Ovary (tissue), 9 donors: Measurements from ENCODE around the gene SLC16A4. TPM values are rescaled to one million over a fixed set of nuclear protein-coding genes. Genes with fewer than 3 reads are reported as not detected.

Experiments used
- DNase-seq, 5 donors: peaks; one replicate each; pipeline ENCODE4 v3.0.0-alpha.2; 2019 to 2020
- H3K27ac ChIP-seq, 2 donors: fragments of 200-600 bp; one replicate each; pipeline versions ENCODE4 v1.5.1 to v1.8.0; 2019 to 2022
- H3K27me3 ChIP-seq: fragments of 200-600 bp; one replicate; pipeline ENCODE4 v1.8.0; 2022
- H3K36me3 ChIP-seq: fragments of 200-600 bp; sonication (generic); one replicate; pipeline ENCODE4 v1.5.1; 2019
- H3K4me1 ChIP-seq: one replicate; pipeline ENCODE4 v1.8.1; 2013; ENCODE audit warnings: mild to moderate bottlenecking, moderate library complexity; ENCODE audit not compliant: insufficient read depth
- H3K4me3 ChIP-seq: fragments of 200-600 bp; sonication (generic); one replicate; pipeline ENCODE4 v1.5.1; 2017
- H3K9me3 ChIP-seq, 2 donors: fragments of 200-600 bp in 1 of 2; sonication (generic) in 1 of 2; one replicate each; pipeline versions ENCODE4 v1.5.1 to v1.8.1; 2013 to 2019; ENCODE audit warnings: mild to moderate bottlenecking in 1 of 2, moderate library complexity in 1 of 2
- EP300 ChIP-seq: sonication (generic); formaldehyde crosslinking; IDR thresholded peaks from one replicate; pipeline ENCODE4 v1.6.1; 2017; ENCODE audit warnings: antibody characterized with exemption
- POLR2A ChIP-seq: fragments of 450-650 bp; IDR thresholded peaks from one replicate; pipeline ENCODE4 v1.6.1; 2017; ENCODE audit warnings: antibody characterized with exemption, mild to moderate bottlenecking, moderate library complexity
- WGBS, 3 donors: extraction: QIAGEN DNeasy Blood & Tissue Kit in 1 of 3; methylation state at CpG; one replicate each; pipeline versions ENCODE4 v1.1.5 to v1.1.7; 2013 to 2017; 5-methylcytosine and 5-hydroxymethylcytosine counted together
- intact Hi-C, 4 donors: fragments of 100-400 bp; cut with DNase I; formaldehyde crosslinking; loops; one replicate each; pipeline versions ENCODE4 v1.11.0 to v1.15.1; 2022 to 2023
- polyA plus RNA-seq, 2 donors: library from polyadenylated mRNA; stranded (reverse); fragments of 200-250 nt in 1 of 2; fragments of 350-450 nt in 1 of 2; fragmentation: Illumina TruSeq in 1 of 2; extraction: RNeasy Lipid Tissue Mini Kit (QIAGEN cat#74804) in 1 of 2; gene quantifications; one replicate each; pipeline ENCODE4 v1.2.3, GENCODE V29; 2013 to 2014
- total RNA-seq, 7 donors: library from RNA; depleted of rRNA in 2 of 7; stranded (reverse); fragments of >200 nt in 2 of 7; fragmentation: NEBNext Ultra II Directional in 3 of 7; extraction: Animal tissue kit (Norgen Biotek cat#: 25700) in 3 of 7; gene quantifications; one replicate each; pipeline versions ENCODE4 v1.1.0 to v1.2.4, GENCODE V29; 2016 to 2023
- TF ChIP-seq, protein P1 (sequence below), 3 donors: fragments of 450-650 bp in 2 of 3; fragments of 200-600 bp in 1 of 3; IDR thresholded peaks; one replicate each; pipeline versions ENCODE4 v1.5.1 to v1.8.0; 2016 to 2022; ENCODE audit warnings: antibody characterized with exemption in 3 of 3, mild to moderate bottlenecking in 1 of 3
- donor health status: DM: no; HTN: no; CAD: no; lungs with moderate emphysema.
- donor health status: DM: no; HTN: no; CAD: no.
- donor health status: Bipolar disorder and iron deficiency.
- donor health status: DM: yes; HTN: yes; CAD: no.
- donor health status: DM: no; HTN: no; CAD: no.
- donor health status: DM: yes; HTN: yes; CAD: no.

SLC16A4 gene
- total and polyA plus RNA-seq, 9 donors: 14.5 to 33.7 (median 23.9) TPM

DNA sequence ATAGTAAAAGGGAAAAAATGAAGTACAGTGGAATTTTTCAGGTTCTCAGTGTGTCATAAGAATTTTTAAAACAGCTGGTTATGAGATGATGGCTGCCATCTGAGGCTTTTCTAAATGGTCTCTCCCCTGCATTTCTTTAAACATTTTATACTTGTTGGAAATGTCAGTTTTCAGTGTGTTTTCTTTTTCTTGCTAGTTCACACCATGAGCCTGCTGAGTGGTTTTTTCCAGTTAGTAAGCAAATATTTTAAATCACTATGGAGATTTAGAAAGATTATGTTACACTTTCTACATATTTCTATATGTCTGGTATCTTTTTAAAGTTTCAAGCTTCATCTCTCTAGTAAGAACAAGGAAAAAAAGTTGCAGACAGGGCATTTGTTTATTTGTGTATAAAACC lies 42.1 kb downstream of the SLC16A4 start:
- intact Hi-C loops: loop anchor here in 1 of 4 donors (10.0 kb wide), 1 partner anchor 46 kb away; the partner anchor contains the start of gene SLC16A4

DNA sequence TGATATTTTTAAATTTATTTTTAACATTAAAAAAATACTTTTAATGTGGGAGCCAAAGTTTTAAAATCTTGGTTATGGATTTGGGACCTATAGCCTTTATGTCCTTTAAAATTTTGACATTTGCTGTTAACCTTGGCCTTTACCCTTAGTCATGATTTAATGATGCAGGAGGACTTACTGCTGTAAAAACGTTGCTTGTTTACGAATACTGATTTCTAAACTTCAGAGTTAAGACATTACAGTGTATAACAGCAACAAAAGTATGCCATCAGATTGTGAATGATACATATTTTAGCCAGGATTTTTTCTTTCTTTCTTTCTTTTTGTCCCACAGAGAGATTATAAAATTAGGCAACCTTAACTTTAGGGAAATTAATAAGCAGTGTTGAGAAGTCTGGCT lies 42.8 kb downstream of the SLC16A4 start:
- intact Hi-C loops: loop anchor here in 1 of 4 donors (10.0 kb wide), 1 partner anchor 47 kb away; the partner anchor contains the start of gene SLC16A4
- Histone ChIP-seq H3K27me3 (no peaks in the 10 kb centered on the region), H3K4me3 (no peak overlapping the region), H3K4me1 (peaks cover 7% of the 10 kb centered on the region), H3K36me3 (no peaks in the 10 kb centered on the region), H3K9me3 (no peaks in the 10 kb centered on the region), H3K27ac (no peak overlapping the region)
- 22 to 28% (median 23%) methylated on average over 2 of the region's 2 CpGs for WGBS, 3 donors
- TF ChIP-seq POLR2A (no peak), EP300 (no peak)
- TF ChIP-seq, protein P1, sequence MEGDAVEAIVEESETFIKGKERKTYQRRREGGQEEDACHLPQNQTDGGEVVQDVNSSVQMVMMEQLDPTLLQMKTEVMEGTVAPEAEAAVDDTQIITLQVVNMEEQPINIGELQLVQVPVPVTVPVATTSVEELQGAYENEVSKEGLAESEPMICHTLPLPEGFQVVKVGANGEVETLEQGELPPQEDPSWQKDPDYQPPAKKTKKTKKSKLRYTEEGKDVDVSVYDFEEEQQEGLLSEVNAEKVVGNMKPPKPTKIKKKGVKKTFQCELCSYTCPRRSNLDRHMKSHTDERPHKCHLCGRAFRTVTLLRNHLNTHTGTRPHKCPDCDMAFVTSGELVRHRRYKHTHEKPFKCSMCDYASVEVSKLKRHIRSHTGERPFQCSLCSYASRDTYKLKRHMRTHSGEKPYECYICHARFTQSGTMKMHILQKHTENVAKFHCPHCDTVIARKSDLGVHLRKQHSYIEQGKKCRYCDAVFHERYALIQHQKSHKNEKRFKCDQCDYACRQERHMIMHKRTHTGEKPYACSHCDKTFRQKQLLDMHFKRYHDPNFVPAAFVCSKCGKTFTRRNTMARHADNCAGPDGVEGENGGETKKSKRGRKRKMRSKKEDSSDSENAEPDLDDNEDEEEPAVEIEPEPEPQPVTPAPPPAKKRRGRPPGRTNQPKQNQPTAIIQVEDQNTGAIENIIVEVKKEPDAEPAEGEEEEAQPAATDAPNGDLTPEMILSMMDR (IDR thresholded peaks at IDR 0.05): no peak
- DNase-seq: no peak

More for the DNA sequence above, 42.1 kb downstream of the SLC16A4 start:
- DNase-seq: no peak
- H3K4me3 ChIP-seq: no peak overlapping the region
- peaks cover 7% of the 10 kb centered on the region for H3K4me1 ChIP-seq
- H3K36me3 ChIP-seq: no peaks in the 10 kb centered on the region
- H3K27me3 ChIP-seq: no peaks in the 10 kb centered on the region
- TF ChIP-seq EP300 (no peak), POLR2A (no peak)
- TF ChIP-seq, protein P1 (IDR thresholded peaks at IDR 0.05): no peak
- H3K9me3 ChIP-seq: no peaks in the 10 kb centered on the region
- no peak overlapping the region for H3K27ac ChIP-seq

DNA sequence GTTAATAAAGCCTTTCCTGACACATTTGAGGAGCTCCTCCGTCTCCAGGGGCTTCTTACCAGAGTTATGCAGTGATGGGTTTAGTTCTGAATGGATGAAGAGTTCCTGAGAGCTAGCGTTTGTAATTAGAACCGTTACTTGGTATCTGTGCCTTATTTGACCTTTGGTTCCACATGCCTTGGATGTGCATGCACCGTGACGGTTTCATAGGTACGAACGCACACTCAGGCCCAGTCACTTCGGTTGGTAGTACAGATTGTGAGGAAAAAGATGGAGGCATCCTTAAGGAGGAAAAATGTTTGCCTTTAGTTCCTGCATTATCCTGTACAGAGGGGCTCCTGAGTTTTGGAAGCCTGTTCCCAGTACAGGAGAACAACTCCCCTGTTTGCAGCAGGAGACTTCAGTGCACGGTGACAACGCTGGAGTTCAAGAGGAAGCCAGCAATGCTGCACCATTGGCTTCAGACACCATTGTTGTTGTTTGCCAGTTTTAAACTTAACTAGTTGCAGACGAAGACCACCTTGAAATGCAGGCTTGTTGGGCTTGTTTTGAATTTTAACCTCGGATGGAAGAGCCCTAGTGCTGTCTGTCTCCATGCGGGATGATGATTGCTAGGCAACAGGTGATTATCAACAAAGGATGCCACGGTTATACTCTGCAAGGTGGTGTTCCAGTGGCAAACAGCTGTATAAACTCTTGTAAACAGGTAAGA lies 43.5 kb downstream of the SLC16A4 start:
- no peak for DNase-seq
- 58 to 66% (median 63%) methylated on average over 14 of the region's 14 CpGs for WGBS, 3 donors

DNA sequence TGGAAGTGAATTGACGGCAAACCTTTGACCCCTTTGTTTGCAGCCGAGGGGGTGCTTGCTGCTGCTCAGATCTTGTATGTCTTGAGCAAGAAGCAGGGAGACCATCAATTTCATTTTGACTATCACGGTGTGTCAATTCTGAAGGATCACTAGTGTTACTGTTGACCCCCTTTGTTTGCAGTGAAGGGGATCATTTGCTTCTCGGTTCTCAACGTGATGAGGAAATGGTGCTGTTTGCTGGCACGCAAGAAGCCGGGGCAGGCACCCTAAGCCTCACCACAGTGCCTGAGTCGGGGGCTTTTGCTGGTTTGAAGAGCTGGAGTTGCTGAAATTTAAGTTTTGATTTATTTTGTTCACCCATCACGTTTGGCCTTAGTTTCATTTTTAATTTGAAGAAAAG lies 44.1 kb downstream of the SLC16A4 start:
- Histone ChIP-seq H3K9me3 (no peaks in the 10 kb centered on the region), H3K36me3 (no peaks in the 10 kb centered on the region), H3K27me3 (no peaks in the 10 kb centered on the region), H3K27ac (no peak overlapping the region), H3K4me1 (peaks cover 11% of the 10 kb centered on the region), H3K4me3 (no peak overlapping the region)
- intact Hi-C loops: loop anchor here in 1 of 4 donors (10.0 kb wide), 1 partner anchor 48 kb away; the partner anchor contains the start of gene SLC16A4
- DNase-seq: no peak
- no peak for TF ChIP-seq EP300
- TF ChIP-seq POLR2A: no peak
- TF ChIP-seq, protein P1 (IDR thresholded peaks at IDR 0.05): no peak
- 63 to 66% (median 64%) methylated on average over 9 of the region's 9 CpGs for WGBS, 3 donors

More for the DNA sequence above, 43.5 kb downstream of the SLC16A4 start:
- H3K9me3 ChIP-seq: no peaks in the 10 kb centered on the region
- H3K4me3 ChIP-seq: no peak overlapping the region
- peaks cover 7% of the 10 kb centered on the region for H3K4me1 ChIP-seq
- H3K27ac ChIP-seq: no peak overlapping the region
- no peaks in the 10 kb centered on the region for H3K27me3 ChIP-seq
- TF ChIP-seq, protein P1 (IDR thresholded peaks at IDR 0.05): no peak
- TF ChIP-seq POLR2A (no peak), EP300 (no peak)
- intact Hi-C loops: loop anchor here in 1 of 4 donors (10.0 kb wide), 1 partner anchor 47 kb away; the partner anchor contains the start of gene SLC16A4
- H3K36me3 ChIP-seq: no peaks in the 10 kb centered on the region
